Tibial nerve (tissue), 3 donors: ENCODE results near the gene SERF1A.
"Not testable (repeated sequence)": the region's sequence is repeated elsewhere in the genome, so short reads cannot be mapped to it uniquely, and the experiment has no call there.

ENCODE experiments used
- POLR2A ChIP-seq, 2 donors: fragments of 450-650 bp; IDR thresholded peaks; one replicate each; pipeline ENCODE4 v1.6.1; 2017; ENCODE audit warnings: antibody characterized with exemption in 2 of 2, mild to moderate bottlenecking in 2 of 2, moderate library complexity in 2 of 2
- TF ChIP-seq, protein P1 (sequence below), 5 experiments: fragments of 200-600 bp in 3 of 5; fragments of 450-650 bp in 2 of 5; sonication (generic) in 3 of 5; IDR thresholded peaks; one replicate each; pipeline ENCODE4 v1.5.1; 2016 to 2019; ENCODE audit warnings: antibody characterized with exemption in 5 of 5, mild to moderate bottlenecking in 3 of 5, moderate library complexity in 2 of 5

DNA sequence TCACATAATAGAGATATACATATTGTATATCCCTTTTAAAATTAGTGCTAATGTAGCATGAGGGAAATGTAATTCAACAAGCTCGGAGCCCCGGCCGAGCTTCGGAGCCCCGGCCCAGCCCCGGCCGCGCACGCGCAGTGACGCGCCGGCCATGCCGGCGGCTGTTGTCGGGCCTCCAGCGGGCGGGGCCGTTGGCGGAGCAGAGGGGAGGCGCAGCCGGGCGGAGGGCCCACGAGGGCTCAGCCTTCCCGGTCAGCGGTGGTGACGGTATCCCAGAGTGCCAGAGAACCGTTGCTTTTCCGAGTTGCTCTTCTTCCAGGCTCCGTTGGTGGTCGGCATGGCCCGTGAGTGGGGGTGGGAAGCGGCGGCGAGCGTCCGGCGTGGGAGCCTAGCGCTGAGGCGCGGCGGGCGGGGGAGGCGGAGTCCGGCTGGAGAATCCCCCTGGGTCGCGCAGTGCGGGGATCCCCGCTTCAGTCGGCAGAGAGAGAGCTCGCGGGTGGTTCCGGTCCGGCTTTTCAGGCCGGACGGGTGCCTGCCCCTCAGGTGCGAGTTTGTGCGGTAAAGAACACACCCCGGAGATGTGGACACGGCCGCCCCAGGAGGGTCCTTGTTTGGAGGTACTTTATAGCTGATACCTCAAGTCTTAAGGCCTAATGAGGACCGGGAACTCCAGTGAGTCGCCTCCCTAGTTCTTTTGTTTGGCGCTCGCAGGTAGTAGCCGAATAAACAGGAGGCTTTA is at the start of gene SERF1A:
- TF ChIP-seq, protein P1, sequence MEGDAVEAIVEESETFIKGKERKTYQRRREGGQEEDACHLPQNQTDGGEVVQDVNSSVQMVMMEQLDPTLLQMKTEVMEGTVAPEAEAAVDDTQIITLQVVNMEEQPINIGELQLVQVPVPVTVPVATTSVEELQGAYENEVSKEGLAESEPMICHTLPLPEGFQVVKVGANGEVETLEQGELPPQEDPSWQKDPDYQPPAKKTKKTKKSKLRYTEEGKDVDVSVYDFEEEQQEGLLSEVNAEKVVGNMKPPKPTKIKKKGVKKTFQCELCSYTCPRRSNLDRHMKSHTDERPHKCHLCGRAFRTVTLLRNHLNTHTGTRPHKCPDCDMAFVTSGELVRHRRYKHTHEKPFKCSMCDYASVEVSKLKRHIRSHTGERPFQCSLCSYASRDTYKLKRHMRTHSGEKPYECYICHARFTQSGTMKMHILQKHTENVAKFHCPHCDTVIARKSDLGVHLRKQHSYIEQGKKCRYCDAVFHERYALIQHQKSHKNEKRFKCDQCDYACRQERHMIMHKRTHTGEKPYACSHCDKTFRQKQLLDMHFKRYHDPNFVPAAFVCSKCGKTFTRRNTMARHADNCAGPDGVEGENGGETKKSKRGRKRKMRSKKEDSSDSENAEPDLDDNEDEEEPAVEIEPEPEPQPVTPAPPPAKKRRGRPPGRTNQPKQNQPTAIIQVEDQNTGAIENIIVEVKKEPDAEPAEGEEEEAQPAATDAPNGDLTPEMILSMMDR (IDR thresholded peaks at IDR 0.05): not testable (repeated sequence)
- not testable (repeated sequence) for TF ChIP-seq POLR2A (IDR thresholded peaks at IDR 0.05)
